IPS DF 19.7 (cell line): ENCODE data around the gene ANKRD40.

Experiments used
- DNase-seq: peaks from one replicate; pipeline ENCODE4 v3.0.0-alpha.2; 2013; ENCODE audit warnings: low read depth, low spot score

The ANKRD40 gene

GRCh38 chr17:50668838-50669581, 38.7 kb downstream of the ANKRD40 start:
- DNase-seq = no peak

DNA sequence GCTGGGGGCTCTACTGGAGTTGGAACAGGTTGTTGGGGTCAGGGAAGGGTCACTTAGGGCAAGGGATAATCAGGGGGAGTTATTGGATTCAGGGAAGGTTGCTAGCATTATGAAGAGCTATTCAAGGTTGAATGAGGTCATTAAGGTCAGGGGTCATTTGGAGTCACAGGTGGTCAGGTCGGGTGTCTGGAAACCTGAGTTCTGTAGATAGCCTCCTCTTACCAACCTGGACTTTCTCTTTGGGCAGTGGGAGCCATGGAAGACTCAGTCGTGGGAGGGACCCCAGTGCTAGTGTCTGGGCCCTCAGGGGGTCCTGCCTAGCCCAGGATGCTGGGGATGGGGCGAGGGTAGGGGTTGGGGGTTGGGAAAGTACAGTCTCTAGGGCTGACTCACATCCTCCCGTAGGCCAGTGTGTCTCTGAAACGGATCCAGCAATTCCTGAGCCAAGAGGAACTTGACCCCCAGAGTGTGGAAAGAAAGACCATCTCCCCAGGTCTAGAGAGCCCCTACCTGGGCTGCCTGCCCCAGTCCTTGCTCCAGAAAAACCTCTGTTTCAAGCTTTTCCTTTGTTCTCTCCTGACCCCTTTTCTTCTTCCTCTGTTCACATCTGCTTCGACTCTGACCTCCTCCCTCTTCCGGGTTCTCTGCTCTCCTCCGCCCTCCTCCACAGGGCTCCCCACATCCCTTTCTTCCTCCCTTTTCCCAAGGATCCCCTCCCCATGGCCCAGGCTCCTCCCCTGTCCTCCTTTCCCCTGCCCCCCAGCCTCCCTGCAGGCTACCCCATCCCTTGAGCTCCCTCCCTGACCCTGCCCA, 39.5 kb downstream of the ANKRD40 start:
- no peak for DNase-seq

DNA sequence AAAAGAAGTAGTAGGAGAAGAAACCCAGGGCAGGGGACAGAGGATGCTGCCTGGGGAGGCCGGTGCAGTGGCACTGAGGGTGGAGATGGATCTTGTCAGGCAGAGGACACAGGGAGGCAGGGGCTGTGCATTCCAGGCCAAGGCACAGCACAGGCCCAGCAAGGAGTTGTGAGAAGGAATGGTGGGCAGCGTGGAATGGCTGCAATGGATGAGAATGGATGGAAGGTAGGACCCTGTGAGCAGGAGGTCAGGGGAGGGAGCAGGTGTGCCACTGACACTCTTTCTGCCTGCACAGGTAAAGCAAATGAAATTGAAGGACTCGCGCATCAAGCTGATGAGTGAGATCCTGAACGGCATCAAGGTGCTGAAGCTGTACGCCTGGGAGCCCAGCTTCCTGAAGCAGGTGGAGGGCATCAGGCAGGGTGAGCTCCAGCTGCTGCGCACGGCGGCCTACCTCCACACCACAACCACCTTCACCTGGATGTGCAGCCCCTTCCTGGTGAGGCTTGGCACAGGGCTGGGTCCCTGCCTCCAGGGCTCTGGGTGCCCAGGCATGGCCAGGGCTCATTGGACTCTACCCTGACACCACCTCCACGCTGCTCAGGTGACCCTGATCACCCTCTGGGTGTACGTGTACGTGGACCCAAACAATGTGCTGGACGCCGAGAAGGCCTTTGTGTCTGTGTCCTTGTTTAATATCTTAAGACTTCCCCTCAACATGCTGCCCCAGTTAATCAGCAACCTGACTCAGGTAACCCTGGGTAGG, 40.3 kb downstream of the ANKRD40 start:
- DNase-seq = no peak

- DNase-seq = no peak
These were observed 41.4 kb downstream of the ANKRD40 start for GRCh38 chr17:50666316-50666715.

DNA sequence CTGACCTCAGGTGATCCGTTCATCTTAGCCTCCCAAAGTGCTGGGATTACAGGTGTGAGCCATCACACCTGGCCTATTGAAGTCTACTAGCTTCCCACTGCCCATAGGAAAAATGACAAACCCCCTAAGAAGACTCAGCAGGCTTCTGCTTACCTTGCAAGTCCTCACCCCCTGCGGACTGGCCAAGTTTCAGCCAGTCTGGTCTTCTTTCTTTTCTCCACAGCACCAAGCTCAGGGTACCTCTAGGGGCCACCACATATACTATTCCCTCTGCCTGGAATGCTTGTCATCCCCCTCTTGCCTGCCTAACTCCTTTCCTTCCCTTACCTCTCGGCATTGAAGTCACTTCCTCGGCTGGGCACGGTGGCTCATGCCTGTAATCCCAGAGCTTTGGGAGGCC, 41.9 kb downstream of the ANKRD40 start:
- no peak for DNase-seq

- DNase-seq = no peak
These were observed 42.8 kb downstream of the ANKRD40 start for GRCh38 chr17:50664788-50665458.

DNA sequence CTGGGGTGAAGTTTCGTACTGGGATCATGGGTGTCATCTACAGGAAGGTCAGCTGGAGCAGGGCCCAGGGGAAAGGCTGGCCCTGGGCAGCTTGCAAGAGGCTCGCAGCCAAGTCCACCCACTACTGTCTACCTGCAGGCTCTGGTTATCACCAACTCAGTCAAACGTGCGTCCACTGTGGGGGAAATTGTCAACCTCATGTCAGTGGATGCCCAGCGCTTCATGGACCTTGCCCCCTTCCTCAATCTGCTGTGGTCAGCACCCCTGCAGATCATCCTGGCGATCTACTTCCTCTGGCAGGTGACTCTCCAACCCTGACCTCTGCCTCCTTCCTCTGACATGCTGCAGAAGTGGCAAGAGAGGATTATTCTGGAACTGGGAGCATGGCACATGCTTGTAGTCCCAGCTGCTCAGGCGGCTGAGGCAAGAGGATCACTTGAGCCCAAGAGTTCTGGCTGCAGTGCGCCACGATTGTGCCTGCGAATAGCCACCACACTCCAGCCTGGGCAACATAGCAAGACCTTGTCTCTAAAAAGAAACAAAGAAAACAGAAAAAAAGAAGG, 43.8 kb downstream of the ANKRD40 start:
- no peak for DNase-seq

- DNase-seq = no peak
These were observed 45.0 kb downstream of the ANKRD40 start for GRCh38 chr17:50662632-50663225.

DNA sequence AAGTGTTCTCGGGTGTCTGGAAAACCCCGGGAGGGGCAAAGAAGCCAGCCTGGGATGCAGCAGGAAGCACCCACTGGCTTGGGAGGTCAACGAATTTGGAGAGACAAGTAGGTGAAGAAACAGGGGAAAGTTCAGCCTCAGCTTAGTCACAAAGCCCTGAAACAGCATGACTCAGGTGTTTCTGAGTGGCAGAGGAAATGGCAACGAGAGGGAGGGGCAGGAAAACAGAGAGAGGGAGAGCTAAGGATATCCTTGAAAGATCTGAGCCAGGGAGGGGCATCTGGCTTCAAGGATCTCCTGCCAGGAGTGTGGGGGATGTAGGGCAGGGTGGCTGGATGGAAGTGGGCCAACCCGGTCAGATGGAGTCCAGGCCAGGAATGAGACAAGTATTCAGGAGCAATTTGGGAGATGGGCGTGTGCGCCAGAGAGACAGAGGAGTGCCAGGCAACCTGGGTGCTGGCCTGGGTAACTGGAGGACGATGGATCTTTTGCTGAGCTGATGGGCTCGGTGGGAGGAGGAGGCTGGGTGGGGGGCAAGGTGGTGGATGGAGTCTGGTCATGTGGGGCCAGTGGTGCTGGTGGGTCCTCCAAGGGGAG, 45.8 kb downstream of the ANKRD40 start:
- DNase-seq = no peak

GRCh38 chr17:50661348-50661747, 46.4 kb downstream of the ANKRD40 start:
- no peak for DNase-seq

DNA sequence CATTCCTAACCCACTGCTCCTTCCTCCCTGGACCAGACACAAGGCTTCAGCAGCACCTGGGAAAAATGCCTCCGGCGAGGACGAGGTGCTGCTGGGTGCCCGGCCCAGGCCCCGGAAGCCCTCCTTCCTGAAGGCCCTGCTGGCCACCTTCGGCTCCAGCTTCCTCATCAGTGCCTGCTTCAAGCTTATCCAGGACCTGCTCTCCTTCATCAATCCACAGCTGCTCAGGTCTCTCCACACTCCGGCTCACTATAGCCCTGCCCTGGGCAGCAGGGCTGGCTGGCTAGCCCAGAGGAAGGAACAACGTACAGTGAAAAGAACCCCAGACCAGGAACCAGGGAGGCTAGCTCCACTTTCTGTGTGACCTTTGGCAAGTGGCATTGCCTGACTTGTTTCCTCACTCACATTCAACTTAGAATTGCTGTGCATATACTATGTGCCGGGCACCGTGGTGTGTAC, 46.8 kb downstream of the ANKRD40 start:
- no peak for DNase-seq

- DNase-seq = no peak
These were observed 47.5 kb downstream of the ANKRD40 start for GRCh38 chr17:50660042-50660886.

DNA sequence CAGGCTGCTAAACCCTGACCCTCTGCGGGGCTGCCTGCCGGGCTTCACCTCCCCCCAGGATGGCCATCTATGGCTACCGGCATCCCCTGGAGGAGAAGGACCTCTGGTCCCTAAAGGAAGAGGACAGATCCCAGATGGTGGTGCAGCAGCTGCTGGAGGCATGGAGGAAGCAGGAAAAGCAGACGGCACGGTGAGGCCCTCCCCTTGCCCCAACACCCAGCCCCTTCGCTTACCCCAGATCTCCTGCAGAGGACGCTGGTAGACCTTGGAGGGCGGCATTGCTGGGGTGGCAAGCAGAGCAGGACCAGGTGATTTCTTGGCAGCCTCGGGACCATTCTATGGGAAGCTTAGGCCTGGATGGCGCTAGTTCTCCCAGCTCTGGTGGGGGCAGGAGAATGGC, 48.5 kb downstream of the ANKRD40 start:
- no peak for DNase-seq

DNA sequence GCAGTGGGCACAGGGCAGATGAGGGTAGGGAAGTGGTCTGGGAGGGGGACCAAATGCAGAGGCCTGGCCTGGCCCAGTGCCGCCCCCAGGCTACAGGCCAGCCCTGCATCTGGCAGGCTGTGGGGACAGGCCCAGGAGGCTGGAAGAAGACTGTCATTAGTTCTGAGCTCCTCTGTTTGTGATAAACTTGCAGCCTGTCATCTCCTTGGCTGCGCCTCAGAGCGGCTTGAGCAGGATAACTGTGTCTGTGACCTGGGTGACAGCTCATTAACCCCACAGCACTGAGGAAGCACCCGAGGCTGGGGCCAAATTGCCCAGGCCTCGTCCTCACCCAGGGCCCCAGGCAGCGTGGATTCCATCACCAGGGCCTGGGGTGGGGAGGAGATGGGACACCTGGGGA, 49.1 kb downstream of the ANKRD40 start:
- DNase-seq = no peak

- DNase-seq = no peak
These were observed 50.1 kb downstream of the ANKRD40 start for GRCh38 chr17:50657627-50658026.

GRCh38 chr17:50657054-50657453, 50.7 kb downstream of the ANKRD40 start:
- no peak for DNase-seq

- no peak for DNase-seq
These were observed 51.2 kb downstream of the ANKRD40 start for GRCh38 chr17:50656509-50656908.

DNA sequence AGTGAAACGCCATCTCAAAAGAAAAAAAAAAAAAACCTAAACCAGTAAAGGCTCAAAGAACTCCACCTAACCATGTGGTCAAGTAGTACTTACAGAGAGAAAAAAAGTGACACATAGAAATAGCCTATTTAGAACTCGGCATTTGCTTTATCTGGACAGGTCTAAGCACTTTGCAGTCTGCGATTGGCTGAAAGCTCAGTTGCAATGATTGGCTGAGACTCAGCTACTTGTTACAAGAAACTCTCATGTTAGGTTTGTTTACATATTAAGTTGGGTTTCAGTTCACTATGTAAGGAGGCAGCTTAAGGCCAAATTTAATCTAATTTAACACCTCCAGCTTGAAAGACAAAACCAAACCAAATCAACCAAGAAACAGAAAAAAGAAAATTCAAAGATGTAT, 54.0 kb downstream of the ANKRD40 start:
- DNase-seq = no peak

GRCh38 chr17:50651661-50652060, 56.1 kb downstream of the ANKRD40 start:
- no peak for DNase-seq
